ENCODE results near the gene C5orf58.

The C5orf58 gene

GRCh38 chr5:170232786-170233185, at the start of gene C5orf58:
Gene C5orf58, plus strand, starts transcription at chr5:170232985. Its CDS starts 1,992 bp downstream, at chr5:170234977.
- no peak for DNase-seq

- peak; percentile 20 for DNase-seq
These were observed 48.7 kb upstream of the C5orf58 start for GRCh38 chr5:170183816-170184687.

- DNase-seq = no peak
These were observed 48.0 kb upstream of the C5orf58 start for GRCh38 chr5:170184737-170185136.

GRCh38 chr5:170186156-170186555, 46.6 kb upstream of the C5orf58 start:
- DNase-seq = no peak

- no peak for DNase-seq
These were observed 45.9 kb upstream of the C5orf58 start for GRCh38 chr5:170186856-170187255.

GRCh38 chr5:170190436-170191134, 42.2 kb upstream of the C5orf58 start:
- DNase-seq = no peak

GRCh38 chr5:170192829-170193228, 40.0 kb upstream of the C5orf58 start:
- DNase-seq = no peak

GRCh38 chr5:170195961-170196360, 36.8 kb upstream of the C5orf58 start:
- peak; percentile 76 for DNase-seq

GRCh38 chr5:170200876-170201275, 31.9 kb upstream of the C5orf58 start:
- no peak for DNase-seq

- DNase-seq = no peak
These were observed 31.5 kb upstream of the C5orf58 start for GRCh38 chr5:170201311-170201710.

- DNase-seq = no peak
These were observed 30.7 kb upstream of the C5orf58 start for GRCh38 chr5:170202117-170202516.

GRCh38 chr5:170204202-170204601, 28.6 kb upstream of the C5orf58 start:
- DNase-seq = no peak

GRCh38 chr5:170206216-170206615, 26.6 kb upstream of the C5orf58 start:
- DNase-seq = no peak

GRCh38 chr5:170206958-170207357, 25.8 kb upstream of the C5orf58 start:
- DNase-seq = no peak

GRCh38 chr5:170211575-170212334, 21.0 kb upstream of the C5orf58 start:
- DNase-seq = no peak

- DNase-seq = peak; percentile 68
These were observed 16.4 kb upstream of the C5orf58 start for GRCh38 chr5:170216257-170216864.

GRCh38 chr5:170217831-170218230, 15.0 kb upstream of the C5orf58 start:
- no peak for DNase-seq

- peak; percentile 71 for DNase-seq
These were observed 14.1 kb upstream of the C5orf58 start for GRCh38 chr5:170218726-170219125.

- DNase-seq = no peak
These were observed 13.2 kb upstream of the C5orf58 start for GRCh38 chr5:170219615-170220014.

- no peak for DNase-seq
These were observed 12.6 kb upstream of the C5orf58 start for GRCh38 chr5:170220191-170220590.

- no peak for DNase-seq
These were observed 11.5 kb upstream of the C5orf58 start for GRCh38 chr5:170221327-170221741.

GRCh38 chr5:170223360-170223759, 9.4 kb upstream of the C5orf58 start:
- no peak for DNase-seq

- DNase-seq = no peak
These were observed 8.9 kb upstream of the C5orf58 start for GRCh38 chr5:170223906-170224305.

Measured in NCI-H2171 treated with DMSO at 0.1 percent for 48 hours (cell line).